ENCODE data around the gene RPS6KA4.
"Not testable (repeated sequence)": the region's sequence is repeated elsewhere in the genome, so short reads cannot be mapped to it uniquely, and the experiment has no call there.

The RPS6KA4 gene

DNA sequence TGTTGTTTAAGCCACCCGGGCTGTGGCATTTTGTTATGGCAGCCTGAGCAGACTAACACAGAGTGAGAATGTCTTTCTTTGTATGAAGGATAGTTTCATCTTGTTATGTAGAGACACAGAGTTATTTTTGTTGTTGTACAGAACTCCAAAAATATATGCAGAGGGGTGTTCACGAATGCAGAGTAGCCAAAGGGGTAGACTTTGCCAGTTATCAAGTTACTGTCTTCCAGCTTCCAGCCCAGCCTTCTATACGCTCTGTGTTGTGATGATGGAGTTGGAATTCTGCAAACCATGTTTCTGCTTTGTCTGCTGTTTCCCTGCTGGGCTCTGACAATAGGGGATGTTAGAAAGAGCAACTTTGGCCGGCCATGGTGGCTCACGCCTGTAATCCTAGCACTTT is 44.1 kb downstream of the RPS6KA4 start:
- no peak for DNase-seq
- in situ Hi-C loops (cut with MboI; ENCODE audit: low pct_unique_long_range_greater_than_20kb, low sequenced_read_pairs): no loop called here

DNA sequence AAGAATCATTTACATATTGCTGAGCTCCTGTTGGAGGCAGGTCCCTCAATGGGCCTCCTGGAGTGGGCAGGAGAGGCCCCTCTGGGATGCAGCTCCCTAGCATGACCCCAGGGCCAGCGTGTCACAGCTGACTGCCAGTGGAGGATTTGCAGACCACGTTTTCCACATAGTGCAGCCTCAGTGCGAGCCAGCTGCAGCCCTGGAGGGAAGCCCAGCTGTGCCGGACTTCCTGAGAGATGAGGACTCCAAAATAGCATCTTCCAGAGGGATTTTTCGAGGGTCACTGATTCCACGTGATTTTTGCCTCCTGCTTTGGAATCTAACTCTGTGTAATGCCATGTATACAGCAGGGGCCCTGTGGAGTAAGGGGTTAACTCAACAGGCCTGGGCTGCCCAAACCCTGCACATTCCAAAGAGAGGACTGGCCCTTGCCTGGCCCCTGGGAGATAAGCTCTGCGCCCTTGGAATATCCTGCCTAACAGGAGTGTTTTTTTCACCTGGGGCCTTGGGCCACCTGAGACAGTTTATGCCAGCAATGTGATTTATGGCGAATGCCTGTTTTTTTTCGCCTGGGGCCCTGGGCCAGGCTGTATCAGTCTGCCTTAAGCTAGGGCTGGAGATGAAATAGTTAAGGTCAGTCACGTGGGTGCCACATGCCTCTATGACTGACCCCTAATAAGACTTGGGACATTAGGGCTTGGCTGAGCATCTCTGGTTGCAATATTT is 47.4 kb downstream of the RPS6KA4 start:
- no peak for DNase-seq
- in situ Hi-C loops (cut with MboI; ENCODE audit: low pct_unique_long_range_greater_than_20kb, low sequenced_read_pairs): no loop called here

GRCh38 chr11:64407221-64407620 is 48.3 kb downstream of the RPS6KA4 start:
- no peak for DNase-seq
- in situ Hi-C loops (cut with MboI; ENCODE audit: low pct_unique_long_range_greater_than_20kb, low sequenced_read_pairs): no loop called here

DNA sequence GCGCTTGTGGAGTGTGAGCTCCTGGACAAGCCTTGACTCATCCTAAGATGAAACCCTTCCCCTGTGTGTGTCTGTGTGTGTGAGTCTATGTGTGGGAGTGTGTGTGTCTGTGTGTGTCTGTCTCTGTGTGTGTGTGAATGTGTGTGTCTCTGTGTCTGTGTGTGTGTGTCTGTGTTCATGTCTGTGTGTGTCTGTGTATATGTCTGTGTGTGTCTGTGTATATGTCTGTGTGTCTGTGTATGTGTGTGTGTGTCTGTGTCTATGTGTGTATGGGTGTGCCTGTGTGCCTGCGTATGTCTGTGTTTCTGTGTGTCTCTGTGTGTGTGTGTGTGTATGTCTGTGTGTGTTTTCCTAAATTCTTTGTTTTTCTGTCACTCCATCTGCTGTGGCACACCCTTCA is 48.7 kb downstream of the RPS6KA4 start:
- in situ Hi-C loops (cut with MboI; ENCODE audit: low pct_unique_long_range_greater_than_20kb, low sequenced_read_pairs): no loop called here
- DNase-seq: no peak

- no peak for DNase-seq
- in situ Hi-C loops (cut with MboI; ENCODE audit: low pct_unique_long_range_greater_than_20kb, low sequenced_read_pairs): no loop called here
These were observed 50.3 kb downstream of the RPS6KA4 start for GRCh38 chr11:64409278-64409677.

DNA sequence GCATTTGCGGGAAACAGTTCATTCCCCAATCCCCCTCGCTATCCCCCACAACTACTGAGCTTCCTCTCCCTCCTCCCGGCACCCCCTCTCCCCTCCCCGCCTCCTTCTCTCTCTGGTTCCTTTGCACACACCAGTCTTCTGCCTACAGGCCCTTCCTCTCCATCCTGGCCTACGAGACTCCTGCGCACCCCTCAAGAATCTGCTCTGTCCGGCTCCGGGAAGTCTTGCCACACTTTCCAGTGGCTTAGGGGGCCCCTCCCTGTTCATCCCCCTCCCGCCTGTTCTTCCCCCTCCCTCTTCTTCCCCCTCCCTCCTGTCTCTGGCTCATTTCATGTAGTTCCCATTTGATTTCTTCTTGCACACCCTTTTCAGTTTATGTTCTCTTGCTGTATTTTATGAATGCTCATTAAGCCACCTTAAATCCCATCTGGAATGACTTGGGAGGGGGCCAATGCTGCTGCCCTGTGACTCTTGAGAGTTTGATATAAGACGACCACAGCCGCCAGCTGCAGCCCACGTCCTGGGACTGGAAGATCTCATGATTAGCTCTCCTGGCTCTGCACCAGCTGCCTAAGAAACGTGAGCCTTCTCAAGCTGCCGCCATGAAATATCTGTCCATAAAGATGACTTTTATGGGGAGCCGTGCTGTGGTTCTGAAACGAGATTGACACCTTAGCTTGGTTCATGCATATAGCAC is 50.9 kb downstream of the RPS6KA4 start:
- DNase-seq: no peak
- in situ Hi-C loops (cut with MboI; ENCODE audit: low pct_unique_long_range_greater_than_20kb, low sequenced_read_pairs): no loop called here

- no peak for DNase-seq
- in situ Hi-C loops (cut with MboI; ENCODE audit: low pct_unique_long_range_greater_than_20kb, low sequenced_read_pairs): no loop called here
These were observed 51.4 kb downstream of the RPS6KA4 start for GRCh38 chr11:64410404-64410734.

DNA sequence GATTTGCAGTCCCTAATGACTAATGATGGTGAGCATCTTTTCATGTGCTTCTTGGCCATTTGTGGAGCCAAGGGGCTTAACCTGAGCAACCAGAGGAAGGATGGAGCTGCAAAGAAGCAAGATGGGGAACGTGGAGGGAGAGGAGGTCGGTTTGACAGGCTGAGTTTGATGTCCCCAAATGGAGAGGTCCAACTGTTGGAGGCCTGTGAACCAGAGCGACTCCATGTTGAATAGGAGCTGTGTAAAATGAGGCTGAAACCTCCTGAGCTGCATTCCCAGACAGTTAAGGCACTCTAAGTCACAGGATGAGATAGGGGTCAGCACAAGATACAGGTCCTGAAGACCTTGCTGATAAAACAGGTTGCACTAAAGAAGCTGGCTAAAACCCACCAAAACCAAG is 54.5 kb downstream of the RPS6KA4 start:
- in situ Hi-C loops (cut with MboI; ENCODE audit: low pct_unique_long_range_greater_than_20kb, low sequenced_read_pairs): no loop called here
- DNase-seq: no peak

DNA sequence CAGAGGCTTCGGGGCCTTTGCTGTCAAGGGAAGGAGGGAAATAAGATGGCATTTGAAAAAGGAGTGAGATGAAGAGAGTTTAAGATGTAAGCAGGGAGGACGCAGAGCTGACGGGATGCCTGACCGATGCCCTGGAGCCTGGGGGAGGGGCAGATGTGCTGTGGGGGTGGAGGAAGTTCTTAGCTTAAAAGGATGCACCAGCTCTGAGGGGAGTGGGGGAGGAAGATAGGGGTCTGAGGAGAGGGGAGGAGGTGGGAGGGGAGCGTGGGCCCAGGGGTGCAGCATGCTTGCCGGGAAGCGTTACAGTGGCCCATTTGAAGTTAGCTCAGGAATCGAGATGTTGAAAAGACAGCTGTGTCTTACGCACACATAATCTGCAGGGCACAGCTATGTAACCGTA is 56.3 kb downstream of the RPS6KA4 start:
- in situ Hi-C loops (cut with MboI; ENCODE audit: low pct_unique_long_range_greater_than_20kb, low sequenced_read_pairs): no loop called here

DNA sequence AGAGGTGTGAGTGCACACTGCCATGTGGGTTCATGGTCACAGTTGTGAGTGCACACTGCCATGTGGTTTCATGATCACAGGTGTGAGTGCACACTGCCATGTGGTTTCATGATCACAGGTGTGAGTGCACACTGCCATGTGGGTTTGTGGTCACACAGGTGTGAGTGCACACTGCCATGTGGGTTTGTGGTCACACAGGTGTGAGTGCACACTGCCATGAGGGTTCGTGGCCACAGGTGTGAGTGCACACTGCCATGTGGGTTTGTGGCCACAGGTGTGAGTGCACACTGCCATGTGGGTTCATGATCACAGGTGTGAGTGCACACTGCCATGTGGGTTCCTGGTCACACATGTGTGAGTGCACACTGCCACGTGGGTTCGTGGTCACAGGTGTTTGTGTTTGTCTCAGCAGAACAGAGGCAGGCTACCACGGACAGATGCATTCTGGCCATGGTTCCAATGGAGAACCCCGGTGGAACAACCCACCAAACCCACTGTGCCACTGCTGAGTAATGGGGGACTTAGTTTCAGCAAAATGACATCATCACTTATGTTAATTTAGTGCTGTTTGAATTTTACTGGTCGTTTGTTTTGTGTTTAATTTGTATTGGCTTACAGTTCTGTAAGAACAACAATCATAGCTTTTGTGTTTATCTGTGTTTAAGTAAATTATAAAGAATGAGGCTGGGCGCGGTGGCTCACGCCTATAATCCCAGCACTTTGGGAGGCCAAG is 57.2 kb downstream of the RPS6KA4 start:
- in situ Hi-C loops (cut with MboI; ENCODE audit: low pct_unique_long_range_greater_than_20kb, low sequenced_read_pairs): no loop called here
- DNase-seq: no peak

More for the DNA sequence above, 56.3 kb downstream of the RPS6KA4 start:
- DNase-seq: no peak

- in situ Hi-C loops (cut with MboI; ENCODE audit: low pct_unique_long_range_greater_than_20kb, low sequenced_read_pairs); DNase-seq: not testable (repeated sequence)
These were observed 59.3 kb downstream of the RPS6KA4 start for GRCh38 chr11:64418233-64418632.

- in situ Hi-C loops (cut with MboI; ENCODE audit: low pct_unique_long_range_greater_than_20kb, low sequenced_read_pairs): no loop called here
- no peak for DNase-seq
These were observed 60.4 kb downstream of the RPS6KA4 start for GRCh38 chr11:64419257-64419790.

GRCh38 chr11:64419818-64420485 is 61.0 kb downstream of the RPS6KA4 start:
- no peak for DNase-seq
- in situ Hi-C loops (cut with MboI; ENCODE audit: low pct_unique_long_range_greater_than_20kb, low sequenced_read_pairs): no loop called here

Measured in KBM-7 (cell line).